PC-9 (cell line): Measurements from ENCODE around the gene NFATC4. TPM values are rescaled to one million over a fixed set of nuclear protein-coding genes. Genes with fewer than 3 reads are reported as not detected.

Experiments used
- BruUV-seq: library from RNA; stranded (reverse); fragments of 400-500 nt; replicated peaks from 2 replicates; lab custom pipeline; 2021; lab: Mats Ljungman, UMichigan
- CTCF ChIA-PET: fragments of 300-600 bp; sonication (Branson Sonifier 250); formaldehyde crosslinking; loops from one replicate; lab custom pipeline; 2022; ENCODE audit warnings: antibody characterized with exemption; lab: Charles Lee
- POLR2A ChIA-PET: fragments of 300-600 bp; sonication (Branson Sonifier 250); formaldehyde crosslinking; loops from one replicate; lab custom pipeline; 2022; ENCODE audit warnings: antibody characterized with exemption; ENCODE audit not compliant: unreplicated experiment; lab: Charles Lee
- DNase-seq, 2 experiments: peaks; one replicate each; pipeline versions ENCODE4 v3.0.0 to v3.0.0-alpha.2; 2015 to 2022; ENCODE audit warnings: mixed read lengths in 1 of 2
- H2AFZ ChIP-seq: fragments of 200-600 bp; sonication (generic); 2 replicates; pipeline ENCODE4 v1.8.1; 2017; ENCODE audit warnings: antibody characterized with exemption
- H3F3A ChIP-seq: fragments of 200-600 bp; sonication (generic); 2 replicates; pipeline ENCODE4 v1.8.1; 2017; ENCODE audit warnings: antibody characterized with exemption, mild to moderate bottlenecking, low read depth; ENCODE audit not compliant: insufficient read depth
- H3K27ac ChIP-seq: fragments of 200-600 bp; sonication (generic); 2 replicates; pipeline ENCODE4 v1.6.1; 2016; ENCODE audit warnings: mixed run types
- H3K27me3 ChIP-seq: fragments of 200-600 bp; sonication (generic); 2 replicates; pipeline ENCODE4 v1.6.1; 2016; ENCODE audit warnings: low read depth, mixed run types; ENCODE audit not compliant: insufficient read depth
- H3K36me3 ChIP-seq: fragments of 200-600 bp; sonication (generic); 2 replicates; pipeline ENCODE4 v1.6.1; 2016; ENCODE audit warnings: low read depth, mixed run types
- H3K4me1 ChIP-seq: fragments of 200-600 bp; sonication (generic); replicated peaks from 2 replicates; pipeline ENCODE4 v1.6.1; 2016; ENCODE audit warnings: mixed run types; ENCODE audit not compliant: insufficient read depth
- H3K4me2 ChIP-seq: fragments of 200-600 bp; sonication (generic); 2 replicates; pipeline ENCODE4 v1.6.1; 2017; ENCODE audit warnings: mixed run types
- H3K4me3 ChIP-seq: fragments of 200-600 bp; sonication (generic); 2 replicates; pipeline ENCODE4 v1.6.1; 2016; ENCODE audit warnings: mixed run types
- H3K79me2 ChIP-seq: fragments of 200-600 bp; sonication (generic); 2 replicates; pipeline ENCODE4 v1.6.1; 2017; ENCODE audit warnings: low read depth, mixed run types
- H3K9me2 ChIP-seq: fragments of 200-600 bp; sonication (generic); 2 replicates; pipeline ENCODE4 v1.8.1; 2017; ENCODE audit warnings: mild to moderate bottlenecking; ENCODE audit not compliant: insufficient read depth
- H3K9me3 ChIP-seq: fragments of 200-600 bp; sonication (generic); 2 replicates; pipeline ENCODE4 v1.8.1; 2016; ENCODE audit warnings: low read depth; ENCODE audit not compliant: insufficient read depth
- H4K20me1 ChIP-seq: fragments of 200-600 bp; sonication (generic); 2 replicates; pipeline ENCODE4 v1.8.1; 2017; ENCODE audit not compliant: insufficient read depth
- EZH2 ChIP-seq: fragments of 200-600 bp; sonication (generic); IDR thresholded peaks from 2 replicates; pipeline ENCODE4 v1.8.0; 2017; ENCODE audit warnings: antibody characterized with exemption, low read depth
- intact Hi-C: fragments of 100-400 bp; cut with micrococcal nuclease; formaldehyde crosslinking; loops from one replicate; pipeline ENCODE4 v1.10.0; 2022; ENCODE audit not compliant: unreplicated experiment
- total RNA-seq: library from RNA; stranded (reverse); gene quantifications from 2 replicates; pipeline ENCODE4 v1.2.3, GENCODE V29; 2021
- TF ChIP-seq, protein P1 (sequence below): fragments of 200-600 bp; sonication (generic); conservative IDR thresholded peaks from 2 replicates; pipeline ENCODE4 v1.6.1; 2017; ENCODE audit warnings: mixed run types, antibody characterized with exemption, mild to moderate bottlenecking, moderate library complexity

NFATC4 gene
- total RNA-seq, 1 experiment from 2014 or later = 48.3 TPM

DNA sequence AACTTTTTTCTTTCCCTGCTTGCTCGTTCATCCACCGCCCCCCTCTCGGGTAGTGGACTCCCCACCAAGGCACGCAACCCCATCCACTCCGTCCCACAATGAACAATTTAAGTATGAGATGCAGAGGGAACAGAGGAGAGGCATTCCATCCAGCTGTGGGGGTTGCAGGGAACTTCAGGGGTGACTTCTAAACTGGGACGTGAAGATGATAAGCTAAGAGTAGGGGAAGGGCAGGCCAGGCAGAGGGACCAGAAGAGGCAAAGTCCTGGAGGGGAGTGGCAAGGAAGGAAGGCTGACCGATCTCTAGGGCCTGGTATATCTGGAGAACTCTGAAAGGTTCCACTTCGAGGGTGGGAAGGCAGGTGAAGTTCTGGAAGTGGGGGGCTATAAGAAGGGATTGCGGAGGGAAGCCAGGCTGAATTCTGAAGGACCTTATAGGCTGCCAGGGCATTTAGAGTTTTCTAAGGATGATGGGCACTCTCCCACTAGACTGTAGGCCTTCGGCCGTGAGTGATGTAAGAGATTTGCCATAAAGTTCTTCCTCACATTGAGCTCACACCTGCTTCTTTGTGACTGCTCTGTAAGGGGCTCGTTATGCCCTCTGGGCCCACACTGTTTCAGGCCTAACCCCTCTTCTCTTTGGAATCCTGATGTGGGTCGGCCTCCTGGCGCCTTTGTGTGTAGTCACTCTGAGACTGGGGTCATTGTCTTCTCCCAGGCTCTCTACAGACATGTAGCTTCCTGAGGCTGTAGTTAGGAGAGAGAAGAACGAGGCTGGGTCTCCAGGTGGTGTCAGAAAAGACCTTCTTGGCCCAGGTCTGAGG is 12.1 kb downstream of the NFATC4 start:
- no peak overlapping the region for H2AFZ ChIP-seq
- POLR2A ChIA-PET = interaction anchor here (0.5 to 0.7 kb wide), 3 partner anchors 33 to 116 kb away, joined by 3 to 8 read pairs (median 3); no protein-coding TSS in a partner anchor
- no peaks in the 10 kb centered on the region for H3K79me2 ChIP-seq
- H3K9me3 ChIP-seq = no peaks in the 10 kb centered on the region
- CTCF ChIA-PET = no interaction called here
- H3K4me1 ChIP-seq = no peaks in the 10 kb centered on the region
- no peaks in the 10 kb centered on the region for H3F3A ChIP-seq
- intact Hi-C loops = no loop called here
- BruUV-seq = no TSS peak
- no peak for TF ChIP-seq EZH2
- TF ChIP-seq, protein P1, sequence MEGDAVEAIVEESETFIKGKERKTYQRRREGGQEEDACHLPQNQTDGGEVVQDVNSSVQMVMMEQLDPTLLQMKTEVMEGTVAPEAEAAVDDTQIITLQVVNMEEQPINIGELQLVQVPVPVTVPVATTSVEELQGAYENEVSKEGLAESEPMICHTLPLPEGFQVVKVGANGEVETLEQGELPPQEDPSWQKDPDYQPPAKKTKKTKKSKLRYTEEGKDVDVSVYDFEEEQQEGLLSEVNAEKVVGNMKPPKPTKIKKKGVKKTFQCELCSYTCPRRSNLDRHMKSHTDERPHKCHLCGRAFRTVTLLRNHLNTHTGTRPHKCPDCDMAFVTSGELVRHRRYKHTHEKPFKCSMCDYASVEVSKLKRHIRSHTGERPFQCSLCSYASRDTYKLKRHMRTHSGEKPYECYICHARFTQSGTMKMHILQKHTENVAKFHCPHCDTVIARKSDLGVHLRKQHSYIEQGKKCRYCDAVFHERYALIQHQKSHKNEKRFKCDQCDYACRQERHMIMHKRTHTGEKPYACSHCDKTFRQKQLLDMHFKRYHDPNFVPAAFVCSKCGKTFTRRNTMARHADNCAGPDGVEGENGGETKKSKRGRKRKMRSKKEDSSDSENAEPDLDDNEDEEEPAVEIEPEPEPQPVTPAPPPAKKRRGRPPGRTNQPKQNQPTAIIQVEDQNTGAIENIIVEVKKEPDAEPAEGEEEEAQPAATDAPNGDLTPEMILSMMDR = no peak
- H3K27me3 ChIP-seq = no peaks in the 10 kb centered on the region
- H3K36me3 ChIP-seq = no peaks in the 10 kb centered on the region
- no peak for DNase-seq
- no peak overlapping the region for H3K27ac ChIP-seq
- no peaks in the 10 kb centered on the region for H3K9me2 ChIP-seq
- H3K4me2 ChIP-seq = no peak overlapping the region
- no peaks in the 10 kb centered on the region for H4K20me1 ChIP-seq
- no peak overlapping the region for H3K4me3 ChIP-seq

DNA sequence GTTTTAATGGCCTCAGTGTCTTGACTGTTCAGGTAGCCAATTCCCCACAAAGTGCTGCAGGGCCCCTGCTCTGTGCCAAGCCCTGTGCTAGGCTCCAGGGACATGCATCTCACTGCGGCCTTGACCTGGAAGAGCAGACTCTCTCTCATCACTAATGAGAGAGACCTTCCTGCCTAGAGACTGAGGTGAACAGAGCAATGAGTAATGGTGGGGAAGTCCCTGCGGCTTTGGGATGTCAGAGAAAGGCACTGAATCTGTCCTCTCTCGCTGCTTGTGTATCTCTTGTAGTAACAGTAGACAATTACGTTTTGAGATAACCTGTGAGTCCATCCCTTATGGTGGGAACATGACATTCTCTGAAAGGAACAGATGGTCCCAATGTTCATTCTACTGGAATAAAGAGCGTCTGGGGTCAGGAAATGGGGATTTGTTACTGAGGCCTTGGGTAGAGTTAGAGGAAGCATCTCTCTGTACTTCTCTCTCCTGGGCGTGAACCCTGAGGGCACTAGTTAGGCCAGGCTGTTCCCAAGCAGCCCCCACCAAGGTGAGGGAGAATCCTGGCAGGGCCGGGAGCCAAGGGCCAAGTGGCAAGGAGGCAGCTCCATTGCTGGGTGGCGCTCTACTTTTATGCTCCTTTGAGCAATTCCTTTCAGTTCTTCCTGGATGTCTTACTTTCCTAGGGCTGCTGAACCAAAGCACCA is 13.5 kb downstream of the NFATC4 start:
- Histone ChIP-seq H3K79me2 (no peaks in the 10 kb centered on the region), H3K4me3 (no peak overlapping the region), H3K9me2 (no peaks in the 10 kb centered on the region), H3K36me3 (no peaks in the 10 kb centered on the region), H3K9me3 (no peaks in the 10 kb centered on the region), H3K4me2 (no peak overlapping the region), H3K27me3 (no peaks in the 10 kb centered on the region), H3K4me1 (no peaks in the 10 kb centered on the region), H3F3A (no peaks in the 10 kb centered on the region), H2AFZ (no peak overlapping the region), H4K20me1 (no peaks in the 10 kb centered on the region), H3K27ac (no peak overlapping the region)
- TF ChIP-seq, protein P1 = no peak
- no peak for TF ChIP-seq EZH2
- DNase-seq = no peak
- ChIA-PET CTCF (no interaction called here), POLR2A (no interaction called here)
- no TSS peak for BruUV-seq
- intact Hi-C loops = no loop called here

DNA sequence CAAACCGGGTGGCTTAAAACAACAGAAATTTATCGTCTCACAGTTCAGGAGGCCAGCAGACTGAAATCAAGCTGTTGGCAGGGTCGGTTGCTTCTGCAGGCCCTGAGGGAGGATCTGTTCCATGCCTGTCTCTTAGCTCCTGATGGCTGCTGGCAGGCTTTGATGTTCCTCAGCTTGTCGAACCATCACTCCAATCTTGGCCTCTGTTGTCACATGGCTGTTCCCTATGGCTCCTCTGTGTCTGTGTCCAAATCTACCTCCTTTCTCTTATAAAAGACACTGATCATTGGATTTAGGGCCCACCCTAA is 14.0 kb downstream of the NFATC4 start:
- Histone ChIP-seq H3F3A (no peaks in the 10 kb centered on the region), H3K4me3 (no peak overlapping the region), H3K4me1 (no peaks in the 10 kb centered on the region), H3K9me3 (no peaks in the 10 kb centered on the region), H3K4me2 (no peak overlapping the region), H3K9me2 (no peaks in the 10 kb centered on the region), H3K79me2 (no peaks in the 10 kb centered on the region), H3K36me3 (no peaks in the 10 kb centered on the region), H3K27ac (no peak overlapping the region), H4K20me1 (no peaks in the 10 kb centered on the region), H2AFZ (no peak overlapping the region), H3K27me3 (no peaks in the 10 kb centered on the region)
- ChIA-PET CTCF (no interaction called here), POLR2A (no interaction called here)
- intact Hi-C loops = no loop called here
- TF ChIP-seq, protein P1 = no peak
- TF ChIP-seq EZH2 = no peak
- DNase-seq = no peak
- no TSS peak for BruUV-seq
